ENCODE results near the gene PRR23B.
"Not testable (repeated sequence)": the region's sequence is repeated elsewhere in the genome, so short reads cannot be mapped to it uniquely, and the experiment has no call there.

The PRR23B gene

DNA sequence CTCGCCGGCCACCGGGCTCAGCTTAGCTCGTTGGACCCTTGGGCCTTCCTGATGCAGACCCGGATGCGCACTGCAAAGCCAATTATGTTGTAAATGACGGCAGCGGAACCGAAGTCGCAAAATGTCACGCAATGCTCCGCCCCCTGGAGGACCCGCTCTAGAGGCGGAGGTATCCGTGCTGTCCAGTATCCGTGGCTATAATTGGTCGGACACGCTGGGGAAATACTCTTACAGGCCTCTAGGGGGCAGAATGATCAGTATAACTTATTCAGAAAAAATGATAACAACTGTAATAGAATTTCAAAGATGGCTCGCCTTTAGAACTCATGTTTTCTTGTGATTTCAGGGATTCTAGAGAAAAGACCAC is at the start of gene PRR23B:
Gene PRR23B (minus strand): TSS at position 59 of the 367 bp plus-strand sequence. CDS start 265 bp downstream, outside the sequence.
- DNase-seq (ENCODE audit: low spot score), result no peak

DNA sequence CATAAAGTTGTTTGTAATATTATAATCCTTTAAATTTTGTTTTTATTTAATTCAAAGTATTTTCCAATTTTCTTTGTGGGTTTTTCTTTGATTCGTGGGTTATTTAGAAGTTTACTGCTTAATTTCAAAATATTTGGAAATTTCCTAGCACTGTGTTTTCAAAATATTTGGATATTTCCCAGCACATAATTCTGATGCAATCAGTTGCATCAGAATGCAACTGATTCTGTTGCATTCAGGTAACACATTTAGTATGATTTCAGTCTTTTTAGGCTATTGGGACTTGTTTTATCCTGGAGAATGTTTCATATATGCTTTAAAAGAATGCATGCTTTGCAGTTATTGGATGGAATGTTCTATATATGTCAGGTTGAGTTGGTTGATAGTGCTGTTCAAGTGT is 42.2 kb upstream of the PRR23B start:
- DNase-seq (ENCODE audit: low spot score), result no peak

DNA sequence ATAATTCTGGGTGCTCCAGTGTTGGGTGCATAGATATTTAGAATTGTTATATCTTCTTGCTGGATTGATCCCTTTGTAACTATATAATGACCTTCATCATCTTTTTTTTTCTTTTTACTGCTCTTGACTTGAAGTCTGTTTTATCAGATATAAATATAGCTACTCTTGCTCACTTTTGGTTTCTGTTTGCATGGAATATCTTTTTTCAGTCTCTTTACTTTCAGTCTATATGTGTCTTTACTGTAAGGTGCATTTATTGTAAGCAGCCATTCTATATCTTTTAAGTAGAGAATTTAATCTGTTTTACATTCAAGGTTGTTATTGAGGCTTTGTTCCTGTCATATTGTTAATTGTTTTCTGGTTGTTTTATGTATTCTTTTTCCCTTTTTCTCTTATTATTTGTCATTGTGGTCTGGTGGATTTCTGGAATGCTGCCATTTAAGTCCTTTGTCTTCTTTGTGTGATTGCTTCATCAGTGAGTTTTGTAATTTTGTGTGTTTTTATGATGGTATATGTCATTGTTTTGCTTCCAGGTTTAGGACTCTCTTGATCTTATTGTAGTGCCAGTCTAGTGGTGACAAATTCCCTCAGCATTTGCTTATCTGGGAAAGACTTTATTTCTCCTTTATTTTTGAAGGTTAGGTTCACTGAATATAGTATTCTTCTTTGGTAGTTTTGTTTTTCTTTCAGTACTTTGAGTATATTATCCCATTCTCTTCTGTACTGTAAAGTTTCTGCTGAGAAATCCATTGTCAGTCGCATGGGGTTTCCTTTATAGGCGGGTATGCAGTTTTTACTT is 32.3 kb upstream of the PRR23B start:
- no peak for DNase-seq (ENCODE audit: low spot score)

DNA sequence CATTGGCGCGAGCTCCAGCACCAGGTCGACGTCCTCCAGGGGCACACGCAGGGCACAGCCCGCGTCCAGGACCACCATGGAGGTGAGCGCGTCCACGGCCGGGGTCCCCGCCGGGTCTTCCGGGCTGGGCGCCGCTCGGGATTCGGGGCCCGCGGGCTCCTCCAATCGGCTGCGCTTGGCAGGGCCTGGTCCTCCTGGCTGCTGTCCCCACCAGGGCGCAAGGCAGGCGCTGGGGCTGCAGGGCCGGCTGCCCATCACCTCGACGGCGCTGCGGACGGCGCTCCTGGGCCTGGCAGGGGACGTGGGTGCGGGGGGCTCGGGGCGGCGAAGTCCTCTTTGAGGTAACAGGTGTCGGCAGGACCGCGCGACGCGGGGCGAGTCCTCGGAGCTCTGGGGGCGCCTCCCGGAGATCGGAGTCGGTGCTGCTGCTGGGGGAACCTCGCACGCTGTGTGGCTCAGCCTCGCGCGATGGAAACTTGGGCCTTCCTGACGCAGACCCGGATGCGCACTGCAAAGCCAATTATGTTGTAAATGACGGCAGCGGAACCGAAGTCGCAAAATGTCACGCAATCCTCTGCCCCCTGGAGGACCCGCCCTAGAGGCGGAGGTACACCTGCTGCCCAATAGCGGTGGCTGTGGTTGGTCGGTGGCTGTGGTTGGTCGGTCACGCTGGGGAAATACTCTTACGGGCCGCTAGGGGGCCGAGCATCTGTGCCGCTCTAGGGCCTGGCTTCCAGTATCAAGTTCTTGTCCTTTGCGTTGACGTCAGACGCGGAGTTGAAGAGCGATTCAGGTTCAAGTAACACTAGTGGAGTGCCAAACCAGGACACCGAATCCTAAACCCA is 23.9 kb upstream of the PRR23B start, which contains the start of gene PRR23C:
Gene PRR23C (minus strand): TSS at position 527 of the 845 bp plus-strand sequence. CDS start 272 bp downstream, at position 255.
- no peak for DNase-seq (ENCODE audit: low spot score)

DNA sequence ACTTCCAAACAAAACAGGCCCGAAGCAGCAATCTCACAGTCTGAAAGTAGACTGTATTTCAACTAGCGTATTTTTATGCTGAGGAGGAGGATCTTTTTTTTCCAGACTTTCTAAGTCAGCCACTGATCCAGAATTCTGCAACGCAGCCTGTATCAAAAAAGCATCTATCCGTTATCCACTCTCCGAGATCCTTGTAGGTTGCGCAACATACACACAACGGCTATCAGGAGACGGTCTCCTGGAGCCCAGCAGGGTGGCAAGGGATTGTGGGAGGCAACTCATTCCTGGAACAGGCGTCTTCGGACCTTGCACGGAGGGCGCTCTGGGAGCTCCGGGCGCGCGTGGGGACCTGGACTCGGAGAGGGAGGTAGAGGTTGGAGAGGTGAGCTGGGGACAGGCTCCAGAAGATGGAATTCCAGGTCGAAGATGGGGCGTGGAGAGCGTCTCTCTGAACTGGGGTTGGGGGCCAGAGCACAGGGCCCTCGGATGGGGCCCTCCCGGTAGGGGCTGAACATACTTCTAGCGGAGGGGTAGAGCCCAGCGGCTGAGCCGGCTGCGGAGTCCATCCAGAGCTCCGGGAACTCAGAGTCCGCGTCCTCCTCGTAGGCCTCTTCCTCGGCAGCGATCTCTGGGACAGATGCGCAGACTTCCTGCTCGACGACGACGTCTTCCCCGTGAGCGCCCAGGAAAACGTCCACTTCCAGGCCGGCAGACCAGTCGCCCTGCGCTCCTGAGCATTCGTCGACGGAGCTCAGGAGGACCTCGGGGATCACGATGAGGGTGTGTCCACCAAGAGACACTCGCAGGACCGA is 23.0 kb upstream of the PRR23B start:
- no peak for DNase-seq (ENCODE audit: low spot score)

DNA sequence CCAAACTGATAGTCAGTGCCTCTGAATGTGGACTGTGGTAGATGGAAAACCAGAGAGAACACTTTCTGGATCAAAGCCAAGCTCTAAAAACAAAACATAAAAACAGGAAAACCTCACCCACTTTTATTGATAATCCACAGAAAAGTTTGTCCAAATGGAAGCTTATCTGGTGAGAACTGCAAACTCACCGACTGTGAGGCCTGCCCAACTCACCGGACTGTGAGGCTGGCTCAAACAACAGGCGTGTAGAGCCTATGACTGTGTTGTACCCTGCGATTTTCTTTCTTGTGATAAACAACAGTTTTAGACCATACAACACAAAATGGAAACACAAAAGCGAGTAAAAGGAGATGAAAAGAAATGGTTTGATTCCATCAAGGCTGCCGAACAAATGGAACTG is 16.8 kb upstream of the PRR23B start:
- no peak for DNase-seq (ENCODE audit: low spot score)

DNA sequence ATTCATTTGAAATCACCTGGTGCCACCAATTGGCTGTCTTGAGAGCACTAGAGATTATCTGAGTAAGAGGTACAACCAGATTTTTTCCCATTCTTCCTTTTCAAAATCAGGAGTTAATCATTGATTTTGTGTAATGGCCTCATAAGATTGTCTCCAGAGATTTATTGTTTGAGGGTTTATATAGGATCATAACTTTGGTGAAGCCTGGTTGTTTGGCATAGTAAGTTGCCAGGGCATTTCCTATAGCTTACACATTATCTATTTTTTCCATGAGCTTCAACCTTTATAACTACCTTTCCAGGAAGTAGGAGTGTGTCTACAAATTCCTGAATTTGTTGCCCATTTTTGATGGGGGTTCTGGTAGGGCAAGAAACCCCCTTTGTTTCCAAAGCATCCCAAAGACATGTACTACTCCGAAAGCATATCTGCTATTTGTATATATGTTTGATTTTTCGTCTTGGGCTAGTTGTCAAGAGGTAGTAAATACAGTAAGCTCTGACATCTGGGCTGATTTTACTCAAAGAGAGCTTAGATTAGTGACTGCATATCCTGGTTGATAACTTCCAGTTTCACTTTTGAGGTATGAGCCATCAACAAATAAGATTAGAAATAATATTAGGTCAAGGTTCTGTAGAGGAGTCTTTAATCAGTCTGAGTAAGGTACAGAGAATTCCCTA is 11.7 kb upstream of the PRR23B start:
- DNase-seq (ENCODE audit: low spot score), result no peak

DNA sequence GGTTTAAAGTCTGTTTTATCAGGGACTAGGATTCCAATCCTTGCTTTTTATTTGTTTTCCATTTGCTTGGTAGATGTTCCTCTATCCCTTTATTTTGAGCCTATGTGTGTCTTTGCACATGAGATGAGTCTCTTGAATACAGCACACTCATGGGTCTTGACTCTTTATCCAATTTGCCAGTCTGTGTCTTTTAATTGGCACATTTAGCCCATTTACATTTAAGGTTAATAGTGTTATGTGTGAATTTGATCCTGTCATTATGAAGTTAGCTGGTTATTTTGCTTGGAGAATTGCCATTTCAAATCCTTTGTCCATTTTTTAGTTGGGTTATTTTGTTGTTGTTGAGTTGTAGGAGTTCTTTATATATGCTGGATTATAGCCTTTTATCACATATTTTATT is 9.8 kb upstream of the PRR23B start:
- DNase-seq (ENCODE audit: low spot score), result not testable (repeated sequence)

DNA sequence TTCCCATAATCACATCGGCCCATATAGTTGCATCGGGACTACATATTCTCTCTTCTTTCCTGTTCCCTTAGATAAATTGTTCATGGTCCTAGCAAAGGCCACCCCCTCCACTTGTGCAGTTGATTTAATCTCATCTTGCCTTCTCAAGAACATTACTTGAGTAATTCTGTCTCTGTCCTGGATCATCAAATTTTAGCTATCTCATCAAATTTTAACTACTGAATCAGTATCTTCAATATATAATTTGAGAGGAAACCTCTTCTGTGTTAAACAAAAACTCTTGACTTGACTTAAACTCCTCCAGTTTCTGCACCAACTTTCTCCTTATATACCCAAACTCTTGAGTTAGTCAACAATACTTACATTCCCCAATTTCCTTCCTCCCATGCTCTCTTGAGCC is 4.2 kb upstream of the PRR23B start:
- DNase-seq (ENCODE audit: low spot score), result no peak

DNA sequence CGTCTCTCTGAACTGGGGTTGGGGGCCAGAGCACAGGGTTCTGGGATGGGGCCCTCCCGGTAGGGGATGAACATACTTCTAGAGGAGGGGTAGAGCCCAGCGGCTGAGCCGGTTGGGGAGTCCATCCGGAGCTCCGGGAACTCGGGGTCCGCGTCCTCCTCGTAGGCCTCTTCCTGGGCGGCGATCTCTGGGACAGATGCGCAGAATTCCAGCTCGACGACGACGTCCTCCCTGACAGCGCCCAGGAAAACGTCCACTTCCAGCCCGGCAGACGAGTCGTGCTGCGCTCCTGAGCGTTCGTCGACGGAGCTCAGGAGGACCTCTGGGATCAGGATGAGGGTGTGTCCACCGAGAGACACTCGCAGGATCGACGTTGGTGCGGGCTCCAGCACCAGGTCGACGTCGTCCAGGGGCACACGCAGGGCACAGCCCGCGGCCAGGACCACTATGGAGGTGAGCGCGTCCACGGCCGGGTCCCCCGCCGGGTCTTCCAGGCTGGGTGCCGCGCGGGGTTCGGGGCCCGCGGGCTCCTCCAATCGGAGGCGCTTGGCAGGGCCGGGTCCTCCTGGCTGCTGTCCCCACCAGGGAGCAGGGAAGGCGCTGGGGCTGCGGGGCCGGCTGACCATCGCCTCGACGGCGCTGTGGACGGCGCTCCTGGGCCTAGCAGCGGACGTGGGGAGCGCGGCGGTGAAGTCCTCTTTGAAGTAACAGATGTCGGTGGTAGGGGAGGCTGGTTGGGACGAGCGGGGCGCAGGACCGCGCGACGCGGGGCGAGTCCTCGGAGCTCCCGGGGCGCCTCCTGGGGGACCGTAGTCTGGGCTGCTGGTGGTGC is 474 bp downstream of the PRR23B start:
- no peak for DNase-seq (ENCODE audit: low spot score)

DNA sequence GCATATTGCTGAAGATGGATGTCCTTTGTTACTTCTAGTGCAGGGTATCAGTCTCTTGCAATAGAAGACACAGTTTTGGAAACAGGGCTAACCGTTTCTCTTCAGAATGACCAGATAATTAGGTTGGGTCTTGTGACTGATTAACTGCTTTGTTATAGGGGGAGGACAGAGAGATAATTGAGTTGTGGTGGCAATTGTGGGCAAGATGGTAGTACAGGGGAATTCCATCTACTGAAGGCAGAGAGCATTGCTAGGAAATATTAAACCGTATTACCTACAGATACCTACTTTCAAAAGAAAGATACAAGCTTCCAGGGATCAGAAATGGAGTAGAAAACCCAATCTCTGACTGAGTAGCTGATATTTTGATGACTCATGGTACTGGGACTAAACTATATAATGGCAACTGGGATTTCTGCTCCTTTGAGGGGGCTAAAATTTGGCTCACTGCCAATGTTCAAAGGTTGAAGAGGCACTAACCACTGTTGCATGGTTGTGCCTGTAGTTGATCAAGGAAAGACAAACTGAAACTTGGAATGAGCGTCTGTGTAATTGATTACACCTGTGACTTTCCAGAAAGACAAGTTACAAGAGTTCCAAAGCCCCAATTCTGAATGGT is 4.2 kb downstream of the PRR23B start:
- no peak for DNase-seq (ENCODE audit: low spot score)

DNA sequence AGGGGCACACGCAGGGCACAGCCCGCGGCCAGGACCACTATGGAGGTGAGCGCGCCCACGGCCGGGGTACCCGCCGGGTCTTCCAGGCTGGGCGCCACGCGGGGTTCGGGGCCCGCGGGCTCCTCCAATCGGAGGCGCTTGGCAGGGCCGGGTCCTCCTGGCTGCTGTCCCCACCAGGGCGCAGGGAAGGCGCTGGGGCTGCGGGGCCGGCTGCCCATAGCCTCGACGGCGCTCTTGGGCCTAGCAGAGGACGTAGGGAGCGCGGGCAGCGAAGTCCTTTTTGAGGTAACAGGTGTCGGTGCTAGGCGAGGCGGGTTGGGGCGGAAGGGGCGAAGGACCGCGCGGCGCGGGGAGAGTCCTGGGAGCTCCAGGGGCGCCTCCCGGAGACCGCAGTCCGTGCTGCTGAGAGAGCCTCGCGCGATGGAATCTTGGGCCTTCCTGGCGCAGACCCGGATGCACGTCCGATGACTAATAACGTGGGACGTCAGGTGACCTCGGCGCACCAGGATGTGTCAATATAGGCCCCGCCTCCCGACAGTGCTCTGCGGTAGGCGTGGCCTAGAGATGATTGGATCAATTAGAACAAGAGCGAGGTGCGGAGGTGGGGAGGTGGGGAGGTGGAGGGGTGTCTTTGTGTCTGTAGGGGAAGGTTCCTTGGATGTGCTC is 14.5 kb downstream of the PRR23B start, which contains the start of gene PRR23A:
Gene PRR23A (minus strand): TSS at position 218 of the 666 bp plus-strand sequence. CDS start 0 bp downstream, at position 218.
- no peak for DNase-seq (ENCODE audit: low spot score)

DNA sequence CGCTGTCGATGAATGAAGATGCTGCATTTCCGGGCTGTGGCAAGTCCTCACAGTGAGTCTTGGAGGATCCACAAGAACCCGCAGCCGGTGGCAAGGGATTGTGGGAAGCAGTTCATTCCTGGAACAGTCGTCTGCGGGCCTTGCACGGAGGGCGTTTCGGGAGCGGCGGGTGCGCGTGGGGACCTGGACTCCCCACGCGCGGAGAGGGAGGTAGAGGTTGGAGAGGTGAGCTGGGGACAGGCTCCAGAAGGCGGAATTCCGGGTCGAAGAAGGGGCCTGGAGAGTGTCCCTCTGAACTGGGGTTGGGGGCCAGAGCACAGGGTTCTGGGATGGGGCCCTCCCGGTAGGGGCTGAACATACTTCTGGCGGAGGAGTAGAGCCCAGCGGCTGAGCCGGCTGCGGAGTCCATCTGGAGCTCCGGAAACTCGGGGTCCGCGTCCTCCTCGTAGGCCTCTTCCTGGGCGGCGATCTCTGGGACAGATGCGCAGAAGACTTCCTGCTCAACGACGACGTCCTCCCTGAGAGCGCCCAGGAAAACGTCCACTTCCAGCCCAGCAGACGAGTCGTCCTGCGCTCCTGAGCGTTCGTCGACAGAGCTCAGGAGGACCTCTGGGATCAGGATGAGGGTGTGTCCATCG is 15.3 kb downstream of the PRR23B start:
- DNase-seq (ENCODE audit: low spot score), result no peak

DNA sequence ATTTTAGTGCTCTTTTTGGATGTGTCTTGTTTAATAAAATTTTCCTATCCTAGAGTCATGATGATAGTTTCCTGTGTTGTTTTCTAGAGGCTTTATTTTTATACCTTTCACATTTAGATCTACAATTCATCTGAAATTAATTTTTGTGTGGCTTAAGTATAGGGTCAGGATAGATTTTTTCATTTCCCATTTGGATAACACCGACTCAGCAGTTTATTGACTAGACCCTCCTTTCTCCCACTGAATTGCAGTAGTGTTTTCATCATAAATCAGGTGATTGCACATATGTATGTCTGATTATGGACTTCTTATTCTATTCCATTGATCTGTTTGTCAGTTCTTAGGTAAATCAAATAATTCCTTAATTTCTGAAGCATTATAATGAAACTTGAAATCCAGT is 25.0 kb downstream of the PRR23B start:
- DNase-seq (ENCODE audit: low spot score), result no peak

DNA sequence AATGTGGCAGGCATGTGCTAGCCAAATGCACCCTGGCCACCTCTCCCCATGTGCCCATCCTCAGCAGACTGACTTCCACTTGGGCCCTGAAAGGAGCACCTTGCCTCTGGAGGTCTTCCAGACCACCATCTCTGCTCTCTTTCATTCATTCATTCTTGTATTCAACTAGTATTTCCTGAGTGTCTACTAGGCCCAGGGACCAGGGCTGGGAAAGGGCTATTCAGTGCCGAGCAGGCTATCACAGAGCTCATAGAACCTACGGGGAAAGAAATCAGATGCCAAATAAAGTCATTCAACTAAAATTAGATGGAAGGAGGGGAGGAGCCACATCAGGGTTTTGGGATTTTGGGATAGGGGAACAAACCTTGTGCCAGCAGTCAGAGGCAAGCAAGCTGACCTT is 33.5 kb downstream of the PRR23B start:
- DNase-seq (ENCODE audit: low spot score), result no peak

DNA sequence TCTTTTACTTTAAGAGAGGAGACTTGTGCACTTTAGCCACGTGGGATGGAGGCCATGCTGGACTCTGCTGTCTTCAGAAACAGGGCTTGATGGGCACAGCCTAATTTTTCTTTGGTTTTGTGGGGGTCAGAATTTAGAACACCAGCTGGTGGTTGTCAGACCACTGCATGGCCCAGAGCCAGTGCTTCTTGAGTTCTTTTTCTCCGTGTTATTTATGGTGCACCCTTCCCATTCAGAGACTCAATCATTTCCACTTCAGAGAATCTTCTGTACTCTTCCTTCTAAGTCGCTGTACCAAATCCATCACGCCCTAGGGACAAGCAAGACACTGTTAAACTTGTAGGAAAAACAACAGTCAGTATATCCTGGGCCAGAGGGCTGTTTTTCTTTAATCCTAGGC is 34.8 kb downstream of the PRR23B start:
- no peak for DNase-seq (ENCODE audit: low spot score)

DNA sequence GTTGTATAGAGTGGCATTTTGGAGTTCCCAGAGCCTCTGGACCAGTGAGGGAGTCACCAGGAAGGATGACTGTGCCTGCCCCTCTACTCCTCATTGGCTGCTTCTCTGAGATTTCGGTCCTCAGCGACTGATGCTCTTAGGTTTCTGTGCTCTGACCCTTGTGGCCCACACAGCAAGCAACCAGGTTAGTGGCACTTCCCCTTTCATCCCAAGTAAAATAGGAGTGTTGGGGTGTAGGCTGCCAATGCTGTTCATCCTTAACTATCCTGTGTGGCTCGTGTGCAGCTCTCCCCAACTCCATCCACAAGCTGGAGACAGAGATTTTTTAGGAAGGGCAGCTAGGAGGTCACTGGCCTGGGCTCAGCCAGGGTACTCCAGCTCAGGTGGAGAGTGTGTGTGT is 35.9 kb downstream of the PRR23B start:
- no peak for DNase-seq (ENCODE audit: low spot score)

DNA sequence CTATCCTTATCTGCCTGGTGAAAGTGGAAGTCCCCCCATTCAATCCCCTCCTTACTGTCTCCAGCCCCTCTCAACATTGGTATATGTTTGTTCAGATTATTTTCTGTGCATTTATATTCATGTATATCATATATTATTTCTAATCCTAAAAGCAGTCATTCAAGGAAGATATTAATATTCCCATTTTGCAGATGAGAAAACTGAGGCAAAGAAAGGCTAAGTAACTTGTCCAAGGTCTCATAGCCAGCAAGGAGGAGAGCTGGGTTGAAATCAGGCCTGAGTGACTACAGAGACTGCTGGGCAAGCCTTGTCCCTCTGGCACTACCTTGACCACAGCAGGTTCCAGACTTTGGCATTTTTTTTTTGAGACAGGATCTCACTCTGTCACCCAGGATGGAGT is 44.7 kb downstream of the PRR23B start:
- no peak for DNase-seq (ENCODE audit: low spot score)

DNA sequence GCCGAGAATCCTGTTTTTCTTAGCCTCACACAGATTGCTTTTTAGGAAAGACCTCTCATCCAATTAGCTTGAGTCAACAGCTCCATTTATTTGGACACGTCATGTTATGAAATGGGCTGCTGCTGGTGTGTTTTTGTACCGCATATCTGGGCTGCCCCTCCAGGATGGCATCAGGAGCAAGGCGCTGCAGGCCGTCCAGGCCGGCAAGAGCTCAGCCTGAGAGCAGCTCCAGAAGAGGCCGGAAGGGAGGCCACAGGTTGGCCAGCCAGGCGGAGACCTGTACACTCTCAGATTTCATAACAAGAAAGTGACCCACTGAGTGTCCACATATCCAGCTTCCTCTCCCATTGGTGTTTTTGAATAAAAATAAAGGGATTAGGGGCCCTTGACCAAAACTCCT is 45.4 kb downstream of the PRR23B start:
- DNase-seq (ENCODE audit: low spot score), result no peak
